ENCODE results near the gene RPRML. TPM values are rescaled to one million over a fixed set of nuclear protein-coding genes. Genes with fewer than 3 reads are reported as not detected.

The RPRML gene
- total and polyA plus RNA-seq, 11 donors, result 0.15 to 0.37 (median 0.27) TPM; not detected in 7

DNA sequence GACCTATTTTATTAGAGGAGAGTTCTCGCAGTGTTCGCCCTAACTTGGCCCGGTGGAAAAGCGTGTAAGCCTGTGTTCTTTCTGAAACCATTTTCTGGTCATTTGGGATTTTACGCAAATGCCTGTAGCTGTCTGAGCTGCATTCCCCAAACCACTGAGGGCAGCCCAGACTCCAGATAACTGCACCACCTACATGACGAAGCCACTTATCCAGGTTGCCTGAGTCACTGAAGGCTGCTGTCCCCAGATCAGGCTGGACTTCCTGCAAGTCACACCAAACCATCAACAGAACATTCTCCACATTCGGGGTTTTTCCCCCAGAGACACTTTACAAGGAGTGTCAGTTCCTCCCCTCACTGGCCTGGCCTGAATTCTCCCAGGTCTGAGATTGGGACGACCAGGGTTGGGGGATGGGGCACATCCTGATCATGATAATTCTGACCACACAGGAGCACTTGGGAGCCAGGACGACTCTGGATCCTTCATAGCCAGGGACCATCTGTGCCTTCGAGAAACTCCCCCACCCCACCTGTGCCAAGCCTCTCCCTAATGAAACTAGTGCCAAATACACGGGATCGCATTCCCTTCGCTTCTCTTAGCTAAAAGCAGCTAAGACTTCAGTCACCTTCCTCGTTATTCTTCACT lies 2.3 kb downstream of the RPRML start:
- H3K4me3 ChIP-seq, result no peak overlapping the region
- no peaks in the 10 kb centered on the region for H3K36me3 ChIP-seq
- no peak overlapping the region for H3K27ac ChIP-seq
- no peak for ATAC-seq
- H3K9me3 ChIP-seq, result no peaks in the 10 kb centered on the region
- 67 to 82% (median 73%) methylated on average over 14 of the region's 14 CpGs for WGBS, 4 donors
- intact Hi-C loops (cut with DNase I), result no loop called here
- no peak for DNase-seq
- TF ChIP-seq, protein P1, sequence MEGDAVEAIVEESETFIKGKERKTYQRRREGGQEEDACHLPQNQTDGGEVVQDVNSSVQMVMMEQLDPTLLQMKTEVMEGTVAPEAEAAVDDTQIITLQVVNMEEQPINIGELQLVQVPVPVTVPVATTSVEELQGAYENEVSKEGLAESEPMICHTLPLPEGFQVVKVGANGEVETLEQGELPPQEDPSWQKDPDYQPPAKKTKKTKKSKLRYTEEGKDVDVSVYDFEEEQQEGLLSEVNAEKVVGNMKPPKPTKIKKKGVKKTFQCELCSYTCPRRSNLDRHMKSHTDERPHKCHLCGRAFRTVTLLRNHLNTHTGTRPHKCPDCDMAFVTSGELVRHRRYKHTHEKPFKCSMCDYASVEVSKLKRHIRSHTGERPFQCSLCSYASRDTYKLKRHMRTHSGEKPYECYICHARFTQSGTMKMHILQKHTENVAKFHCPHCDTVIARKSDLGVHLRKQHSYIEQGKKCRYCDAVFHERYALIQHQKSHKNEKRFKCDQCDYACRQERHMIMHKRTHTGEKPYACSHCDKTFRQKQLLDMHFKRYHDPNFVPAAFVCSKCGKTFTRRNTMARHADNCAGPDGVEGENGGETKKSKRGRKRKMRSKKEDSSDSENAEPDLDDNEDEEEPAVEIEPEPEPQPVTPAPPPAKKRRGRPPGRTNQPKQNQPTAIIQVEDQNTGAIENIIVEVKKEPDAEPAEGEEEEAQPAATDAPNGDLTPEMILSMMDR (IDR thresholded peaks at IDR 0.05), result no peak
- no peak for TF ChIP-seq POLR2A (IDR thresholded peaks at IDR 0.05)
- H3K4me1 ChIP-seq, result peaks cover 0 to 21% (median 14%) of the 10 kb centered on the region in 12 donors
- peaks cover 10 to 44% (median 25%) of the 10 kb centered on the region in 9 donors for H3K27me3 ChIP-seq

DNA sequence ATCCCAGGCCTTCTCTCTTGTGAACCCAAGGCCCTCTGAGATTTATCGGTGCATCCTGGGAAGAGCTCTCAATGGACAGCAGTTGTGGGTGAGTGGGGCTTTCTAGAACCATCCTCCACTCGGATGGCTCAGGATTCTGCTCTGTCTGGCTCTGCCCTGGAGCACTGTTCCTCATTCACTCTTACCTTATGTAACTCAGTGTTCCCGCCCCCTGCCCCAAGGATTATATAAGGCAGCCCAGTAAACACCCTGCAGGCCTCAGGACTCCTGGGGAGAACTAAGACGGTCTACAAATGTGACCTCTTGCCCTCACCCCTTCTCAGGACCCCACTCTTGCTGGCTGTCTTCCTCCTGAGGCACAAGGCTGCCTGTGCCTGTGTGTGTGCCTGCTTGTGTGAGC lies 3.8 kb downstream of the RPRML start:
- no peaks in the 10 kb centered on the region for H3K9me3 ChIP-seq
- TF ChIP-seq, protein P1 (IDR thresholded peaks at IDR 0.05), result no peak
- TF ChIP-seq POLR2A (IDR thresholded peaks at IDR 0.05), result no peak
- peaks cover 10 to 35% (median 25%) of the 10 kb centered on the region in 9 donors for H3K27me3 ChIP-seq
- WGBS, 4 donors, result 83 to 88% (median 87%) methylated on average over 4 of the region's 4 CpGs
- intact Hi-C loops (cut with DNase I), result no loop called here
- no peak for DNase-seq
- H3K36me3 ChIP-seq, result no peaks in the 10 kb centered on the region
- peaks cover 0 to 21% (median 14%) of the 10 kb centered on the region in 12 donors for H3K4me1 ChIP-seq
- H3K4me3 ChIP-seq, result no peak overlapping the region
- H3K27ac ChIP-seq, result no peak overlapping the region
- ATAC-seq, result no peak

DNA sequence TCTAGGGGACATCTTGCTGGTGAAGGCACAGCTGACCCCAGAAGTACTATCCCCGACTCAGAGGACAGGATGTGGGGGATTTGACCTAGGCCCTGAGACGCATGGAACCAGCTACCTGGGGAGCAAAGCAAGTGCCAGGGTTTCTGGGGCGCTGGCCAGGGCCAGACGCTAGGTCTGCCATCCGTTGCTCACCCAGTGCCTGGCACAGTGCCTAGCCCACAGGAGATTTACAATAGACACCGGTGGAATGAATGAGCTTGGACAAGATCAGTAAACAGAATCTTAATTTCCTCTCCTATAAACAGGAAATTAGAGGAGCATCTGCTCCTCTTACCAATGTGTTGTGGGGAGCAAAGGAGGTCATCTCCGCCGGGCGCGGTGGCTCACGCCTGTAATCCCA lies 5.0 kb downstream of the RPRML start:
- no peak overlapping the region for H3K27ac ChIP-seq
- 74 to 82% (median 77%) methylated on average over 11 of the region's 11 CpGs for whole genome bisulfite sequencing, 4 donors

DNA sequence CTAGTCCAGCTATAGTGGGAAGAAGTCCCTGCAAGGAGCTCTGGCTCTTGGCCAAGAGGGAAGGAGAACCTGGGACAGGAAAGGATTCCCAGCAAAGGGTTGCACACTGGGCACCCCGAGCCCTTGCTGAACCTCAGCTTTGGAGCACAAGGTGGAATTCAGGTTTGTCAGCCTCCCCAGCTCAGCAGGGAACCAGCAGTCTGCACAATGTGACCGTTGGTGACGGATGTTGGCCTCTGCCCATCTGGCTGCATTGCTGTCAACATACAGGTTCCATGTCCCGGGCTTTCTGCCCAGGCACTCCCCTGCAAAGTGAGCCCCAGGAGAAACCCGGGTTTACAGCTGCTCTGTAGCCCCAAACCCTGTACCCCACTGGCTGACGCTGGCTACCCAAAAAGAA lies 6.7 kb downstream of the RPRML start:
- no peak overlapping the region for H3K4me3 ChIP-seq
- no peak overlapping the region for H3K27ac ChIP-seq
- H3K4me1 ChIP-seq, result peaks cover 0 to 4% (median 0%) of the 10 kb centered on the region in 12 donors
- intact Hi-C loops (cut with DNase I), result no loop called here
- 41 to 70% (median 52%) methylated on average over 6 of the region's 6 CpGs for WGBS, 4 donors
- ATAC-seq, result peak; percentile 64 to 83 (median 78)
- no peaks in the 10 kb centered on the region for H3K36me3 ChIP-seq
- peaks cover 0 to 9% (median 3%) of the 10 kb centered on the region in 9 donors for H3K27me3 ChIP-seq
- no peaks in the 10 kb centered on the region for H3K9me3 ChIP-seq
- no peak for TF ChIP-seq POLR2A (IDR thresholded peaks at IDR 0.05)
- TF ChIP-seq, protein P1 (IDR thresholded peaks at IDR 0.05), result no peak
- DNase-seq, result peak in 4 of 5 donors; percentile 22 to 71 (median 44)

More for the DNA sequence above, 5.0 kb downstream of the RPRML start:
- H3K36me3 ChIP-seq, result no peaks in the 10 kb centered on the region
- H3K4me1 ChIP-seq, result peaks cover 0 to 18% (median 12%) of the 10 kb centered on the region in 12 donors
- no peak for DNase-seq
- H3K27me3 ChIP-seq, result peaks cover 9 to 26% (median 17%) of the 10 kb centered on the region in 9 donors
- H3K4me3 ChIP-seq, result no peak overlapping the region
- H3K9me3 ChIP-seq, result no peaks in the 10 kb centered on the region
- ATAC-seq, result no peak
- intact Hi-C loops (cut with DNase I), result no loop called here
- TF ChIP-seq, protein P1 (IDR thresholded peaks at IDR 0.05), result no peak
- no peak for TF ChIP-seq POLR2A (IDR thresholded peaks at IDR 0.05)

All from heart left ventricle (tissue), 16 donors.